22Rv1 (cell line): ENCODE measurements around the gene KLHL30.

Experiments used
- ZFX ChIP-seq: fragments of 450-650 bp; IDR thresholded peaks from 2 replicates; pipeline ENCODE4 v1.6.1; 2017; ENCODE audit warnings: antibody characterized with exemption, borderline replicate concordance
- TF ChIP-seq, protein P1 (sequence below): fragments of 450-650 bp; IDR thresholded peaks from 2 replicates; pipeline ENCODE4 v1.5.1; 2017; ENCODE audit warnings: mild to moderate bottlenecking

DNA sequence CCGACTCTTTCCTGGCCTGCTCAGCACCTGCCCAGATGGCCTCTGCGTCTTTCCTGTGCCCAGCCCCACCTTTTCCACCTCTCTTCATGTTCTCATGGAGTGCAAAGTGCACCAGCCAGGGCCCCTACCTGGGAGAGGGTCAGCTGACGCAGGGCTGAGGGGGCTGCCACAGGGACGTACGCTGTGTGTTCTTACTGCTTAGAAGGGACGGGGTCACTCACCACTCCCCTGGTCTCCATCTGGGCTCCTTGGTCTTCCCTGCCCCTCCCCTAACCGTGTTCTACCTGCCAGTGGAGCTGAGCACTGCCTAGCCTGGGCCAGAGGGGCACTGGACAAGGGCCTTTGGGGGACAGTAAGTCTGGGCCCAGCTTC lies 28.9 kb downstream of the KLHL30 start:
- TF ChIP-seq, protein P1, sequence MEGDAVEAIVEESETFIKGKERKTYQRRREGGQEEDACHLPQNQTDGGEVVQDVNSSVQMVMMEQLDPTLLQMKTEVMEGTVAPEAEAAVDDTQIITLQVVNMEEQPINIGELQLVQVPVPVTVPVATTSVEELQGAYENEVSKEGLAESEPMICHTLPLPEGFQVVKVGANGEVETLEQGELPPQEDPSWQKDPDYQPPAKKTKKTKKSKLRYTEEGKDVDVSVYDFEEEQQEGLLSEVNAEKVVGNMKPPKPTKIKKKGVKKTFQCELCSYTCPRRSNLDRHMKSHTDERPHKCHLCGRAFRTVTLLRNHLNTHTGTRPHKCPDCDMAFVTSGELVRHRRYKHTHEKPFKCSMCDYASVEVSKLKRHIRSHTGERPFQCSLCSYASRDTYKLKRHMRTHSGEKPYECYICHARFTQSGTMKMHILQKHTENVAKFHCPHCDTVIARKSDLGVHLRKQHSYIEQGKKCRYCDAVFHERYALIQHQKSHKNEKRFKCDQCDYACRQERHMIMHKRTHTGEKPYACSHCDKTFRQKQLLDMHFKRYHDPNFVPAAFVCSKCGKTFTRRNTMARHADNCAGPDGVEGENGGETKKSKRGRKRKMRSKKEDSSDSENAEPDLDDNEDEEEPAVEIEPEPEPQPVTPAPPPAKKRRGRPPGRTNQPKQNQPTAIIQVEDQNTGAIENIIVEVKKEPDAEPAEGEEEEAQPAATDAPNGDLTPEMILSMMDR = no peak
- TF ChIP-seq ZFX = no peak
